Measurements from ENCODE around the gene KLF13. TPM values are rescaled to one million over a fixed set of nuclear protein-coding genes. Genes with fewer than 3 reads are reported as not detected.
A peak's percentile ranks its signal among the peaks of the same experiment; 100 is the strongest.

KLF13 gene
- total RNA-seq, 2 donors from 2014 or later: 25.7 to 38.4 TPM

- Histone ChIP-seq H3K4me1 (peaks cover 99% of the 10 kb centered on the region), H3K9me3 (no peaks in the 10 kb centered on the region), H3K4me3 (no peak overlapping the region), H3K36me3 (replicated peaks in 1 of 2; ENCODE audit: insufficient read depth in 1 of 2, low read depth in 2 of 2) (no peaks in the 10 kb centered on the region), H3K27me3 (no peaks in the 10 kb centered on the region), H3K27ac (peak overlapping the region; percentile 64 to 100 (median 98))
- TF ChIP-seq POLR2A (IDR thresholded peaks at IDR 0.05) (no peak), CTCF (IDR thresholded peaks at IDR 0.05) (peak in 1 of 7 experiments; percentile 8)
- peak; percentile 25 for ATAC-seq
- intact Hi-C loops (cut with DNase I): no loop called here
- peak; percentile 62 to 76 (median 69) for DNase-seq
- WGBS, 2 donors: 28 to 34% methylated on average over 10 of the region's 10 CpGs
These were observed 12.9 kb downstream of the KLF13 start for GRCh38 chr15:31339558-31339895.

GRCh38 chr15:31340047-31340446 lies 13.4 kb downstream of the KLF13 start:
- no peaks in the 10 kb centered on the region for H3K27me3 ChIP-seq
- intact Hi-C loops (cut with DNase I): no loop called here
- 32 to 59% methylated on average over 3 to 5 of the region's 5 CpGs for WGBS, 2 donors
- H3K9me3 ChIP-seq: no peaks in the 10 kb centered on the region
- peak in 2 of 4 donors; percentile 25 to 28 for DNase-seq
- peak overlapping the region; percentile 64 to 100 (median 98) for H3K27ac ChIP-seq
- H3K4me1 ChIP-seq: peaks cover 99% of the 10 kb centered on the region
- no peak for ATAC-seq
- no peaks in the 10 kb centered on the region for H3K36me3 ChIP-seq (replicated peaks in 1 of 2; ENCODE audit: insufficient read depth in 1 of 2, low read depth in 2 of 2)
- H3K4me3 ChIP-seq: no peak overlapping the region
- TF ChIP-seq CTCF (IDR thresholded peaks at IDR 0.05) (no peak), POLR2A (IDR thresholded peaks at IDR 0.05) (no peak)

- no peaks in the 10 kb centered on the region for H3K9me3 ChIP-seq
- ATAC-seq (no peak), DNase-seq (no peak)
- no peak overlapping the region for H3K4me3 ChIP-seq
- intact Hi-C loops (cut with DNase I): no loop called here
- no peaks in the 10 kb centered on the region for H3K27me3 ChIP-seq
- 70 to 79% methylated on average over 7 of the region's 7 CpGs for WGBS, 2 donors
- no peak for TF ChIP-seq POLR2A (IDR thresholded peaks at IDR 0.05)
- no peak for TF ChIP-seq CTCF (IDR thresholded peaks at IDR 0.05)
- peak overlapping the region in 3 of 4 donors; percentile 98 to 100 (median 99) for H3K27ac ChIP-seq
- peaks cover 100% of the 10 kb centered on the region for H3K4me1 ChIP-seq
- no peaks in the 10 kb centered on the region for H3K36me3 ChIP-seq (replicated peaks in 1 of 2; ENCODE audit: insufficient read depth in 1 of 2, low read depth in 2 of 2)
These were observed 14.0 kb downstream of the KLF13 start for GRCh38 chr15:31340592-31340991.

- H3K36me3 ChIP-seq (replicated peaks in 1 of 2; ENCODE audit: insufficient read depth in 1 of 2, low read depth in 2 of 2): no peaks in the 10 kb centered on the region
- WGBS, 2 donors: 87 to 93% methylated on average over 4 of the region's 4 CpGs
- intact Hi-C loops (cut with DNase I): no loop called here
- no peak for TF ChIP-seq CTCF (IDR thresholded peaks at IDR 0.05)
- TF ChIP-seq POLR2A (IDR thresholded peaks at IDR 0.05): no peak
- H3K4me1 ChIP-seq: peaks cover 100% of the 10 kb centered on the region
- ATAC-seq: no peak
- H3K9me3 ChIP-seq: no peaks in the 10 kb centered on the region
- H3K27ac ChIP-seq: peak overlapping the region in 2 of 4 donors; percentile 98 to 100
- H3K4me3 ChIP-seq: no peak overlapping the region
- DNase-seq: no peak
- no peaks in the 10 kb centered on the region for H3K27me3 ChIP-seq
These were observed 14.4 kb downstream of the KLF13 start for GRCh38 chr15:31341071-31341470.

GRCh38 chr15:31341496-31342195 lies 15.0 kb downstream of the KLF13 start:
- Histone ChIP-seq H3K9me3 (no peaks in the 10 kb centered on the region), H3K36me3 (replicated peaks in 1 of 2; ENCODE audit: insufficient read depth in 1 of 2, low read depth in 2 of 2) (no peaks in the 10 kb centered on the region), H3K4me1 (peaks cover 100% of the 10 kb centered on the region), H3K27ac (peak overlapping the region in 2 of 4 donors; percentile 27 to 74), H3K27me3 (no peaks in the 10 kb centered on the region), H3K4me3 (no peak overlapping the region)
- intact Hi-C loops (cut with DNase I): no loop called here
- ATAC-seq (no peak), DNase-seq (no peak)
- TF ChIP-seq CTCF (IDR thresholded peaks at IDR 0.05) (no peak), POLR2A (IDR thresholded peaks at IDR 0.05) (no peak)
- 82 to 93% methylated on average over 2 to 4 of the region's 4 CpGs for WGBS, 2 donors

Measured in body of pancreas (tissue), 4 donors.